ENCODE results near the gene LPP. TPM values are rescaled to one million over a fixed set of nuclear protein-coding genes. Genes with fewer than 3 reads are reported as not detected.

The LPP gene
- total RNA-seq, 1 experiment from 2014 or later = 148 TPM

DNA sequence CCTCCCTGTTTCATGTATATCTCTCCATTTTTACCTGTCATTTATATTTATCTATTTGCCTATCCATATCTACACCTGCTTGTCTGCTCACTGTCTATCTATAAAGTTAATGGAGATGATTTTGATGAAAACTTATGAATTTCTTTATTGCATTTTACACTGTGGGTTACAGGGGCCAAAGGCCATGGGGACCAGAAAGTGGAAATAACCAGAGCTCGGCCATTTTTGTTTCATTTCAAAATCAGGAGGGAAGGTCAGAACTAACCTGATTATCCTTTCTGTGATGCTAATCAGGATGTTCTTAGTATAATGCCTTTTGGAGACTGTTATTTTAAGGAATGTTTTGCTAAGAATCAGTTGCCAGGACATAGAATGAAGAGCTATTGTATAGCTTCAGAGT, 147.2 kb downstream of the LPP start:
- peaks cover 6% of the 10 kb centered on the region; the same call in 1 of the 2 replicates for H3K9me2 ChIP-seq (ENCODE audit: insufficient read depth)
- ChIA-PET CTCF (no interaction called here), POLR2A (ENCODE audit: unreplicated experiment) (no interaction called here)
- no peaks in the 10 kb centered on the region for H3K27me3 ChIP-seq (ENCODE audit: insufficient read depth, low read depth)
- no peaks in the 10 kb centered on the region for H3K9me3 ChIP-seq (ENCODE audit: insufficient read depth, low read depth)
- no peak overlapping the region for H2AFZ ChIP-seq
- H3K4me3 ChIP-seq = no peak overlapping the region
- no peak overlapping the region for H3K4me2 ChIP-seq
- no peak overlapping the region for H3K27ac ChIP-seq
- H3K36me3 ChIP-seq (ENCODE audit: low read depth) = peaks cover 14% of the 10 kb centered on the region; the same call in 1 of the 2 replicates
- no TSS peak for BruUV-seq (replicated peaks)
- DNase-seq = no peak
- intact Hi-C loops (cut with micrococcal nuclease; ENCODE audit: unreplicated experiment) = no loop called here
- peaks cover 28% of the 10 kb centered on the region for H3K4me1 ChIP-seq (replicated peaks; ENCODE audit: insufficient read depth)
- H4K20me1 ChIP-seq (ENCODE audit: insufficient read depth) = no peaks in the 10 kb centered on the region
- H3K79me2 ChIP-seq (ENCODE audit: low read depth) = peaks cover 30% of the 10 kb centered on the region
- TF ChIP-seq, protein P1, sequence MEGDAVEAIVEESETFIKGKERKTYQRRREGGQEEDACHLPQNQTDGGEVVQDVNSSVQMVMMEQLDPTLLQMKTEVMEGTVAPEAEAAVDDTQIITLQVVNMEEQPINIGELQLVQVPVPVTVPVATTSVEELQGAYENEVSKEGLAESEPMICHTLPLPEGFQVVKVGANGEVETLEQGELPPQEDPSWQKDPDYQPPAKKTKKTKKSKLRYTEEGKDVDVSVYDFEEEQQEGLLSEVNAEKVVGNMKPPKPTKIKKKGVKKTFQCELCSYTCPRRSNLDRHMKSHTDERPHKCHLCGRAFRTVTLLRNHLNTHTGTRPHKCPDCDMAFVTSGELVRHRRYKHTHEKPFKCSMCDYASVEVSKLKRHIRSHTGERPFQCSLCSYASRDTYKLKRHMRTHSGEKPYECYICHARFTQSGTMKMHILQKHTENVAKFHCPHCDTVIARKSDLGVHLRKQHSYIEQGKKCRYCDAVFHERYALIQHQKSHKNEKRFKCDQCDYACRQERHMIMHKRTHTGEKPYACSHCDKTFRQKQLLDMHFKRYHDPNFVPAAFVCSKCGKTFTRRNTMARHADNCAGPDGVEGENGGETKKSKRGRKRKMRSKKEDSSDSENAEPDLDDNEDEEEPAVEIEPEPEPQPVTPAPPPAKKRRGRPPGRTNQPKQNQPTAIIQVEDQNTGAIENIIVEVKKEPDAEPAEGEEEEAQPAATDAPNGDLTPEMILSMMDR (conservative IDR thresholded peaks at IDR 0.05) = no peak
- no peak for TF ChIP-seq EZH2 (IDR thresholded peaks at IDR 0.05; ENCODE audit: low read depth)
- peaks cover 16% of the 10 kb centered on the region for H3F3A ChIP-seq (ENCODE audit: insufficient read depth, low read depth)

DNA sequence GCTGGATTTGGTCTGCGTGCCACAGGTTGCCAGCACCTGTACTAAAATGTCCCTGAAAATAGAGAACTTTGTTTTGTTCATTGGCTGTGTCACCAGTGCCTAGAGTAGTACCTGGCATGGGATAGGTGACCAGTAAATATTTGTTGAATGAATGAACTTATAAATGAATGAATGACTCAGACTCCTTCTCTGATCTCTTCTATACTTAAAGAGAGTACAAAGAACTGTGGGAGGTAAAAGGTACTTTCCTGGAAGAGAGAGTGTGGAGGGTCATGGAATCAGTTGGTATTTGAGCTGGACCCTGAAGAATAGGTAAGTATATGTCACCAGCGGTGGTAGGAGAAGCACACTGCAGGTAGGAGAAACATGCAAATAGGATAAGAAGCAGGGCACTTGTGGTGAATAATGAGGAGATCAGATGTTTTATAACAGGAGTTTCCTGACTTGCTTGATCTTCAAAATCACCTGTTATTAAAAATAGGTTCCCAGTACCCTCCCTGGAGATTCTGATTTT, 149.4 kb downstream of the LPP start:
- intact Hi-C loops (cut with micrococcal nuclease; ENCODE audit: unreplicated experiment) = no loop called here
- Histone ChIP-seq H3K4me2 (no peak overlapping the region), H3K79me2 (ENCODE audit: low read depth) (peaks cover 17% of the 10 kb centered on the region), H3K9me3 (ENCODE audit: insufficient read depth, low read depth) (no peaks in the 10 kb centered on the region), H3K27ac (no peak overlapping the region), H3K4me3 (no peak overlapping the region), H2AFZ (no peak overlapping the region), H3K9me2 (ENCODE audit: insufficient read depth) (peaks cover 6% of the 10 kb centered on the region; the same call in 1 of the 2 replicates), H3K4me1 (replicated peaks; ENCODE audit: insufficient read depth) (peaks cover 6% of the 10 kb centered on the region; the same call in 1 of the 2 replicates), H4K20me1 (ENCODE audit: insufficient read depth) (no peaks in the 10 kb centered on the region), H3F3A (ENCODE audit: insufficient read depth, low read depth) (no peaks in the 10 kb centered on the region; the same call in 1 of the 2 replicates), H3K27me3 (ENCODE audit: insufficient read depth, low read depth) (no peaks in the 10 kb centered on the region), H3K36me3 (ENCODE audit: low read depth) (peaks cover 16% of the 10 kb centered on the region; the same call in 1 of the 2 replicates)
- TF ChIP-seq EZH2 (IDR thresholded peaks at IDR 0.05; ENCODE audit: low read depth) = no peak
- TF ChIP-seq, protein P1 (conservative IDR thresholded peaks at IDR 0.05) = 0 out of 2 replicates have a peak, but pooled peaks have one; percentile 11
- no TSS peak for BruUV-seq (replicated peaks)
- POLR2A ChIA-PET (ENCODE audit: unreplicated experiment) = interaction anchor here (0.6 kb wide), 1 partner anchor 320 kb away, joined by 3 read pairs; no protein-coding TSS in a partner anchor
- CTCF ChIA-PET = no interaction called here
- DNase-seq = no peak

DNA sequence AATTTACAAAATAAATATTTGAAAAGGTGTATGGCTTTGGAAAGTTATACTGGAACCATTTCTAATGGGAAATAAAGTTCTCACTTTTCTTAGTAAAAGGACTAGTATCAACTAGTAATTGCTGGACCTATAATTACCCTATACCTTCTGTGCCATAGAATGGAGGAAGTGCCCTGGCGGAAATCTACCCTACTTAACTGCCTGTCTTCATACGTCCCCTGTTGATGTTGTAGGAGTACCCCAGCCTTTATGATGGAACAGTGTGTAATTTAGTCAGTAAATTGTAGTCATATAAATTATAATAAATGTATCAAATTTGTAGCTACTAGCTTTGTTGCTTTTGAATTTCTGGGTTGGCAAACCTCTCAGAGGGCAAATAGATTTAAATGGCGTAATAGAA, 149.9 kb downstream of the LPP start:
- no peak for DNase-seq
- no peak for TF ChIP-seq EZH2 (IDR thresholded peaks at IDR 0.05; ENCODE audit: low read depth)
- TF ChIP-seq, protein P1 (conservative IDR thresholded peaks at IDR 0.05) = no peak
- H2AFZ ChIP-seq = no peak overlapping the region
- ChIA-PET CTCF (interaction anchor here (1.0 kb wide), 1 partner anchor 25 kb away, joined by 3 read pairs; no protein-coding TSS in a partner anchor), POLR2A (ENCODE audit: unreplicated experiment) (interaction anchor here (0.6 kb wide), 1 partner anchor 321 kb away, joined by 3 read pairs; no protein-coding TSS in a partner anchor)
- BruUV-seq (replicated peaks) = no TSS peak
- no peaks in the 10 kb centered on the region for H3K9me3 ChIP-seq (ENCODE audit: insufficient read depth, low read depth)
- no peak overlapping the region for H3K27ac ChIP-seq
- H3K9me2 ChIP-seq (ENCODE audit: insufficient read depth) = peaks cover 6% of the 10 kb centered on the region; the same call in 1 of the 2 replicates
- H3K4me2 ChIP-seq = no peak overlapping the region
- H3K27me3 ChIP-seq (ENCODE audit: insufficient read depth, low read depth) = no peaks in the 10 kb centered on the region
- no peaks in the 10 kb centered on the region; the same call in 1 of the 2 replicates for H3F3A ChIP-seq (ENCODE audit: insufficient read depth, low read depth)
- H4K20me1 ChIP-seq (ENCODE audit: insufficient read depth) = no peaks in the 10 kb centered on the region
- H3K36me3 ChIP-seq (ENCODE audit: low read depth) = peaks cover 16% of the 10 kb centered on the region; the same call in 1 of the 2 replicates
- H3K79me2 ChIP-seq (ENCODE audit: low read depth) = peaks cover 12% of the 10 kb centered on the region
- H3K4me1 ChIP-seq (replicated peaks; ENCODE audit: insufficient read depth) = 0 out of 2 replicates have a peak, but pooled peaks cover under 1% of the 10 kb centered on the region
- no peak overlapping the region for H3K4me3 ChIP-seq
- intact Hi-C loops (cut with micrococcal nuclease; ENCODE audit: unreplicated experiment) = no loop called here

Measured in PC-9 (cell line).